ENCODE results near the gene TMEM14C.

DNA sequence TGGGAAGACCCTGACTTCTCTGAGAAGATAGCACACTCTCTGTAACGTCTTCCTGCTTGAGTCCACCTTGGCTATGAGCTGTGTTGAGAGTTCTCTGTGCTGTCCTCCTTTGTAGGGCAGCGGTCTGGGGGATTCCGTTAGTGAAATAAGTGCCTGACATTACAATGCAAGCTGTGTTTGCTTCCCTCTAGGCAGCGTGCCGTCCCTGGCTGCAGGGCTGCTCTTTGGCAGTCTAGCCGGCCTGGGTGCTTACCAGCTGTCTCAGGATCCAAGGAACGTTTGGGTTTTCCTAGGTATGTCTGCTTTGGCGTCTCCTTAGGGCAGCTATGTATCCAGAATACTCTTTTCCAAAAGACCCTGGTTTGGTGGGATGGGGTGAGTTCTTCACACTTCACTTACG lies 2.8 kb downstream of the TMEM14C start:
- TF ChIP-seq, protein P1, sequence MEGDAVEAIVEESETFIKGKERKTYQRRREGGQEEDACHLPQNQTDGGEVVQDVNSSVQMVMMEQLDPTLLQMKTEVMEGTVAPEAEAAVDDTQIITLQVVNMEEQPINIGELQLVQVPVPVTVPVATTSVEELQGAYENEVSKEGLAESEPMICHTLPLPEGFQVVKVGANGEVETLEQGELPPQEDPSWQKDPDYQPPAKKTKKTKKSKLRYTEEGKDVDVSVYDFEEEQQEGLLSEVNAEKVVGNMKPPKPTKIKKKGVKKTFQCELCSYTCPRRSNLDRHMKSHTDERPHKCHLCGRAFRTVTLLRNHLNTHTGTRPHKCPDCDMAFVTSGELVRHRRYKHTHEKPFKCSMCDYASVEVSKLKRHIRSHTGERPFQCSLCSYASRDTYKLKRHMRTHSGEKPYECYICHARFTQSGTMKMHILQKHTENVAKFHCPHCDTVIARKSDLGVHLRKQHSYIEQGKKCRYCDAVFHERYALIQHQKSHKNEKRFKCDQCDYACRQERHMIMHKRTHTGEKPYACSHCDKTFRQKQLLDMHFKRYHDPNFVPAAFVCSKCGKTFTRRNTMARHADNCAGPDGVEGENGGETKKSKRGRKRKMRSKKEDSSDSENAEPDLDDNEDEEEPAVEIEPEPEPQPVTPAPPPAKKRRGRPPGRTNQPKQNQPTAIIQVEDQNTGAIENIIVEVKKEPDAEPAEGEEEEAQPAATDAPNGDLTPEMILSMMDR (optimal IDR thresholded peaks at IDR 0.05 in 1 of 3, IDR thresholded peaks at IDR 0.05 in 1 of 3, conservative IDR thresholded peaks at IDR 0.05 in 1 of 3; ENCODE audit: extremely low read depth in 1 of 3, insufficient read depth in 2 of 3, low read length in 3 of 3), result no peak
- no peak for TF ChIP-seq EZH2 (IDR thresholded peaks at IDR 0.05; ENCODE audit: low read length)

Data from keratinocyte (primary cell).